Measurements from ENCODE around the gene CNIH2.
"Not testable (repeated sequence)": the region's sequence is repeated elsewhere in the genome, so short reads cannot be mapped to it uniquely, and the experiment has no call there.

The CNIH2 gene

DNA sequence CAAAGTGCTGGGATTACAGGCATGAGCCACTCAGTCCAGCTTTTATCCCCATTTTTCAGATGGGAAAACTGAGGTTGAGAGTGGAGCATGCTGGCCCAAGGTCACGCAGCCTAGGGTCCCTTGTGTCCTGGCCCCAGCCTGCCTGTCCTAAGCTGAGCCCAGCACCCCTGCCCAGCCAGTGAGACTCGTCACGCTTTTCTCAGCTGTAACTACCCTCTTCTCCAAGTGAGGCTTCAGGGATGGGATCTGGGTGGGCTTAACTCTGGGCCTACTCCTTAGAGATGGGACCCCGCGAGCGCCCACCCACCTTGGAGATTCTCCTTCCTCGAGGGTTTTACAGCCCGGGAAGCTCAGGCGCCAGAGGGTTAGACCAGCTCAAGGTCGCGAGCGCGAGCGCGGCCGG, 13.3 kb downstream of the CNIH2 start:
- DNase-seq (ENCODE audit: low read depth in 2 of 2): no peak

DNA sequence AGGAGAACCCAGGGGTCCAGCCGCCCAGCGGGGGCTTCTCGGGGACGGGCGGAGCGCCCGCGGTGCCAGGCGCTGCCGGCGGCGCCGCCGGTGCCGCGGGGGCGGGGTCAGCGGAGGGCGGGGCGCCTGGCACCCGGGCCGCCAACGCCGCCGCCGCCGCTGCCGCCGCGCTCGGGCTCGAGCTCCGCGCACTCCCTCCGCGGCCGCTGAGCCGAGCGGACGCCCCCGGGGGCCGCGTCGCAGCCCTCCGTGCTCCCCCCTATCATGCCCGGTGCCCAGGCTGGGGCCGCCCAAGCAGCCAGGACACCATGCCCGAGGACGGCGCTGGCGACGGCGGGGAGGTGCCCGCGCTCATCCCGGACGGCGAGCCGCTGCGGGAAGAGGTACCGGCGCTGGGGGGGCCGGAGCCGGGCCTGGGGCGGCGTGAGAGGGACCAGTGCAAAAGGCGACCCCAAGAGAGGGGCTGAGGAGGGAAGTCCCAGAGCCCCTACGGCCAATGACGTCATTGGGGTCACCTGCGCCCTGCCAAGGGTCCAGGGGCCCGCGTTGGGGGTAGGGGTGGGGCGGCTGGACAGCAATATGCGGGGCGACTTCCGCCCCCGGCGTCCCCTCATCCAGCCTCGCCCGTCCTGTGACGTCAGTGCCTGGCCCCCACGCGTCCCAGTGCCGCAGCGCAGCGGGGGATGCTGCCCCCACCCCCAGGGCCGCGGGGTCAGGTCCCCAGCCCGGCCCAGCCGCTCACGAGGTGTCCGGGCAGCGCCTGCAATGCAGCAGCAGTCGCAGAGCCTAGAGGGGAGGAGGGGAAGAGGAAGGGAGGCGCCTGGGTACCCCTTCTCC, 13.9 kb downstream of the CNIH2 start, which contains the start of gene TMEM151A:
TSS of gene TMEM151A (plus strand) at position 189 of the 837 bp plus-strand sequence. CDS start at position 309, 120 bp downstream.
- DNase-seq (ENCODE audit: low read depth in 2 of 2): no peak

DNA sequence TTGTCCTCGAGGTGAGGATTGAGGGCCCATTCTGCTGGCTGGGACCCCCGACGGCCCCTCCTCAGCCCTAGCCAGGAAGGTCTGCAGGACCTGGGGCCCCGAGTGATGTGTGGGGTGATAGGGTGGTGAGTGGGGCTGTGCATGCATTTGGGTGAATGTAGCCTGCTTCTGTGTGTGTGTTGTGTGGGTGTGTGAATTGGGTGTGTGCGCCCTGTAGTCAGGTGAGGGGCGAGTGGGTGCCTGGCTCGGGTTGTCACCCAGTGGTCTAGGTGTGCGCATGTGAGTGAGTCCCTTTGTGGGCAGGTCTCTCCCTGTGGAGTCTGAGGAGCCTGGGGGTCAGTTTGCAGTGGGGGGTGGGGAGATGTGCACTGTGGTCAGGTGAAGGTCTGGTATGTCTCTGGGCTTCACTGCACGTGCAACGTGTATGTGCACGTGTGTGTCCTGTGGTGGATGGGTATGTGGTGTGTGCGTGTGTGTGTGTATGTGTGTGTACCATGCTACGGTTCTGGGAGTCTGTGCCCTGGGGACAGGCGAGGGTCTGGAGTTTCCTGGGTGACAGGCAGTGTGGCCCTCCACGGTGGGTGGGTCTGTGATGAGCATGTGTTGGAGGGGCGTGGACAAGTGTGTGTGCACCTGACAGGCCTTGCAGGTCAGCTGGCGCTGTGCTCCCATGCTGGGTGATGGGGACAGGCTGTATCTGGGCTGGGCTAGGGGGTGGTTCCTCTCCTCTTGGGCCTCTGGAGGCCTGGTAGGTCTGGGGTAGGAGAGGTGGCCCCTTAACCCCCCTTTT, 14.8 kb downstream of the CNIH2 start:
- no peak for DNase-seq (ENCODE audit: low read depth in 2 of 2)

- no peak for DNase-seq (ENCODE audit: low read depth in 2 of 2)
These were observed 15.4 kb downstream of the CNIH2 start for GRCh38 chr11:66293352-66293751.

GRCh38 chr11:66293777-66294625, 16.0 kb downstream of the CNIH2 start:
- no peak for DNase-seq (ENCODE audit: low read depth in 2 of 2)

- no peak for DNase-seq (ENCODE audit: low read depth in 2 of 2)
These were observed 16.9 kb downstream of the CNIH2 start for GRCh38 chr11:66294626-66295620.

GRCh38 chr11:66297610-66298009, 19.6 kb downstream of the CNIH2 start:
- DNase-seq (ENCODE audit: low read depth in 2 of 2): no peak

GRCh38 chr11:66299186-66299585, 21.2 kb downstream of the CNIH2 start:
- DNase-seq (ENCODE audit: low read depth in 2 of 2): no peak

GRCh38 chr11:66302656-66303055, 24.7 kb downstream of the CNIH2 start:
- DNase-seq (ENCODE audit: low read depth in 2 of 2): no peak

- no peak for DNase-seq (ENCODE audit: low read depth in 2 of 2)
These were observed 31.5 kb downstream of the CNIH2 start for GRCh38 chr11:66309475-66309874.

GRCh38 chr11:66310324-66310723, 32.3 kb downstream of the CNIH2 start:
- DNase-seq (ENCODE audit: low read depth in 2 of 2): no peak

DNA sequence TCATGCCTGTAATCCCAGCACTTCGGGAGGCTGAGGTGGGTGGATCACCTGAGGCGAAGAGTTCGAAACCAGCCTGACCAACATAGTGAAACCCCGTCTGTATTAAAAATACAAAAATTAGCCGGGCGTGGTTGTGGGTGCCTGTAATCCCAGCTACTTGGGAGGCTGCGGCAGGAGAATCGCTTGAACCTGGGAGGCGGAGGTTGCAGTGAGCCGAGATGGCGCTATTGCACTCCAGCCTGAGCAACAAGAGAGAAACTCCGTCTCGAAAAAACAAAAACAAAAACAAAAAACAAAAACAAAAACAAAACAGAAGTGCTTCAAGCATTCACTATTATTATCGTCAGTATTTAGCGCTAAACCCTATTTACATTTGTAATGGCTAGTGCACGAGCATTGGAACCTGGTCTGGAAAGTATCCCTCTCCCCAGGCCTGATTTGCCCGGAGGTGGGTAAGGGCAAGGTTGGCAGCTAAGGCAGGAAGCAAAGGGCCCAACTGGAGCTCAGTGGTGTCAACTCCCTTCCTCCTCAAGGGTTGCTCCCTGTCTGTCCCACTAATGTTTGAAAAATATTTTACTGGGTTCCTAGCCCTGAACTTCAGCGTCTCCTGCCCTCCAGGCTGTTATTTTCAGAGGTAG, 32.9 kb downstream of the CNIH2 start:
- DNase-seq (ENCODE audit: low read depth in 2 of 2): not testable (repeated sequence)

DNA sequence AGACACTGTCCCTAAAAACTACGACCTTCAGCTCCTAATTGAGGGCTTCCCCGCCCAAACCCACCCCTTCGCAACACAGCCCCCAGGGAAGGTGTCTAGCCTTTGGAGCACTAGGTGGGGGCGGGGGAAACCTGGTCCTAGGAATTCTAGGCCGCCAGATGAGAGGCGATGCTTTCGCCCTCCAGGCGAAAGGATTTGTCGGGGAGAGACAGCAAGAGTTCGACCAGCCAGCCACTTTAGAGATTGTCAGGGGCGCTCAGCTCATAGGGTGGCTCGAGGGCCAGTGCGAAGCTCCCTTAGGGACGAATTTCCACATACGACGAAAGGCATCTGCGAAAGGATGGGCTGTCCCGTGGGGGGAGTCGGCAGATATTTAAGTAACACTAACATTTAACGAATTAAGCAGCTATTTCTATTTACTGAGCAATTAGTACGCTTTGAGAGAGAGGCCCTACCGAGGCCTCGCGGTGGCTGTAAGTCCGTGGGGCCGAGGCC, 33.5 kb downstream of the CNIH2 start:
- no peak for DNase-seq (ENCODE audit: low read depth in 2 of 2)

DNA sequence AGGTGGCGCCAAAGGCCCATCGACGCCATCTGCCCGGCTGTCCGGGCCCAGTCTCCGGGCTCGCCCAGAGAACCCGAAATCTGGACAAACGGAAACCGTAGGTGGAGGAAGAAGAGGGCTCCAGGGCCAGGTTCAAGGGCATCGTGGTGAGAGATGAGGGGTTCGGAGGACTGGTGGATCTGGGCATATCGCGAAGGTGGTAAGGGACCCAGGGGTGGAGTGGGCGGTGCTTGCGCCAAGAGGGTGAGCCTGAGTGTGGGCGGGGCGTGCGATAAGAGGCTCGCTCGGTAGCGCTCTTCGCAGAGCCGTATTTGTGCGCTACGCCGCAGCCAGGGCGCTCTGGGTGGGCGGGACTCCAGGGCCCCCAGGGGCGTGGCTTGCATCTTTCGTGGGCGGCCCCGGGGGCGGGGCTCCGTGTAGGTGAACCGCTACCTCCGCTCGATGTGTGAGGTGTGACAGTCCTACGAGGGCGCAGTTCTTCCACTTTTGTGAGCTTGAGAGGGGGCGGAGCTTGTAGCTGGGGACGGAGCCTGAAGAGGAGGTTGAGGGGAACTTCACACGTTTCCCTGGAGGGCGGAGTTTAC, 34.1 kb downstream of the CNIH2 start:
- DNase-seq (ENCODE audit: low read depth in 2 of 2): peak; percentile 94 to 96

GRCh38 chr11:66312549-66313320, 34.8 kb downstream of the CNIH2 start:
- DNase-seq (ENCODE audit: low read depth in 2 of 2): peak; percentile 92 to 93

DNA sequence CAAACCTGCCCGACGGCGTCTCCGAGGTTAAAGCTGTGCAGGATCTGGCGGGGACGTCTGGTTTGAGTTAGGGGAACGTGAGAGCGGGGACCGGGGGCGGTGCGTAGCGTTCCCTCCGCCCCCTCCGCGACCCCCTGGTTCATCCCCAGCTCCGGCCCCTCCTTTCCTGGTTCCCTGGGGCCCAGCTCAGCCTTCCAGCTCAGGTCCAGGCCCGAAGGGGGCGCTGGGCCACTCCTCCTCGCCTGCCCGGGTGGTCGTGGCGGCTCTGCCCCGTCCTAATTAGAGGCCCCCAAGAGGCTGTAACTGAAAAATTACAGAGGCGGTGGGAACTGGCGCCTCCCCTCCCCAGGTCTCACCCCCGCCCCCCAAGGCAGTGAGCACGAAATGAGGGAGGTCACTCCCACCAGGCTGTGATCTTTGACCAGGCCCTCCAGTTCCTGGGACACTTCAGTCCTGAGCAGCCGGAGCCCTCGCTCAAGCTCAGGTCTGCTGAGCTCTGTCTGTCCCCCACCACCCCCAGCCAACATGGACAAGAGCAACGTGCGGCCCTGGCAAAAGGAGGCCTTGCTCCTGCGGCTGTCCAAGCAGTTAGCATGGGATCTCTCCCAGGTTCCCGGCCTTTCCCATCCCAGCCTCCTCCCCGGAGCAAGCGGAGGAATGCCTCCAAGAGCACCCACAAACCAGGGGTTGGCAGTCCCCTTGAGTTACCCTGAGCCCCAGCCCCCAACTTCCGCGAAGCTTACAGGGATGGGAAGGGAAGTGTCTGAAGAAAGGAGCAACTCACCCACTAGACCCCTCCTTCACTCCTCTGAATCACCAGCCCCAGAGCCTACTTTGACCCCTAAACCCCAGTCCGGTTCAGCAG, 35.6 kb downstream of the CNIH2 start:
- DNase-seq (ENCODE audit: low read depth in 2 of 2): no peak

DNA sequence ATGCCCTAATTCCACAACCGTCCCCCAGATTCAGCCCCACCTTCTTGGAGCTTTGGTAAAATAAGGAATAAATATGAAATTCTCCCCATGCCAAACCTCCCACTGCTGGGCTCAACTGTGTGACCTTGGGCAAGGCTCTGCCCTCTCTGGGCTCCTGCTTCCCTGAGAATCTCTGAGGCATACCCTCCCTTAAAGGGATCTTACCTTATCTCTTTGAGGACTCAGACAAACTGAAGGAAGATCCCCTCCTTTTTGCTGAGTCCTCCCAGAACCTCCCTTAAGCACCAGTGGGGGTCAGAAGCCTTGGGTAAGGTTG, 36.2 kb downstream of the CNIH2 start:
- DNase-seq (ENCODE audit: low read depth in 2 of 2): no peak
